Karpas-422 (cell line): ENCODE results near the gene DENND6A. TPM values are rescaled to one million over a fixed set of nuclear protein-coding genes. Genes with fewer than 3 reads are reported as not detected.
A peak's percentile ranks its signal among the peaks of the same experiment; 100 is the strongest.

Experiments
- DNase-seq: peaks from one replicate; pipeline ENCODE4 v3.0.0-alpha.2; 2015
- H2AFZ ChIP-seq: fragments of 200-600 bp; sonication (generic); 2 replicates; pipeline ENCODE4 v1.6.1; 2014; ENCODE audit warnings: antibody characterized with exemption, low read length, mixed read lengths
- H3K27ac ChIP-seq: fragments of 200-600 bp; sonication (generic); 2 replicates; pipeline ENCODE4 v1.5.1; 2014; ENCODE audit warnings: mild to moderate bottlenecking, low read length, moderate library complexity
- H3K27me3 ChIP-seq: fragments of 200-600 bp; sonication (generic); 2 replicates; pipeline ENCODE4 v1.6.1; 2014; ENCODE audit warnings: low read length, mixed read lengths
- H3K36me3 ChIP-seq: fragments of 200-600 bp; sonication (generic); 2 replicates; pipeline ENCODE4 v1.6.1; 2014; ENCODE audit warnings: low read length, mixed read lengths; ENCODE audit not compliant: insufficient read depth
- H3K4me1 ChIP-seq: fragments of 200-600 bp; sonication (generic); 2 replicates; pipeline ENCODE4 v1.6.1; 2014; ENCODE audit warnings: mild to moderate bottlenecking, low read length, mixed read lengths
- H3K4me2 ChIP-seq: fragments of 200-600 bp; sonication (generic); 2 replicates; pipeline ENCODE4 v1.6.1; 2014; ENCODE audit warnings: low read length, low read depth, mild to moderate bottlenecking; ENCODE audit not compliant: poor library complexity, severe bottlenecking
- H3K4me3 ChIP-seq: fragments of 200-600 bp; sonication (generic); 2 replicates; pipeline ENCODE4 v1.5.1; 2014; ENCODE audit warnings: mild to moderate bottlenecking, antibody characterized with exemption, low read length, mixed read lengths
- H3K79me2 ChIP-seq: fragments of 200-600 bp; sonication (generic); 2 replicates; pipeline ENCODE4 v1.6.1; 2014; ENCODE audit warnings: mild to moderate bottlenecking, low read length, mixed read lengths
- H3K9ac ChIP-seq: fragments of 200-600 bp; sonication (generic); 2 replicates; pipeline ENCODE4 v1.6.0; 2014; ENCODE audit warnings: low read length
- H3K9me2 ChIP-seq: fragments of 200-600 bp; sonication (generic), shearing (Covaris generic); replicated peaks from 2 replicates; pipeline ENCODE4 v1.6.0; 2014; ENCODE audit warnings: mild to moderate bottlenecking, low read length, moderate library complexity; ENCODE audit not compliant: insufficient read depth
- H3K9me3 ChIP-seq: fragments of 300-700, 200-600 bp; sonication (generic); 2 replicates; pipeline ENCODE4 v1.6.1; 2014; ENCODE audit warnings: low read length, mixed read lengths
- H4K20me1 ChIP-seq: fragments of 200-600 bp; sonication (generic); 2 replicates; pipeline ENCODE4 v1.6.1; 2014; ENCODE audit warnings: mild to moderate bottlenecking, antibody characterized with exemption, low read length, low read depth; ENCODE audit not compliant: insufficient read depth
- small RNA-seq: library from RNA; depleted of rRNA; stranded (forward); fragments of <200 nt; gene quantifications from one replicate; pipeline ENCODE3, GENCODE V24; 2014
- total RNA-seq: library from RNA; depleted of rRNA; stranded (reverse); fragments of >200 nt; shearing (Covaris generic); gene quantifications from 2 replicates; pipeline ENCODE4 v1.2.3, GENCODE V29; 2014; ENCODE audit warnings: low replicate concordance; rRNA removed

DENND6A gene
- total RNA-seq, 1 experiment from 2014 or later: 61.4 TPM

DNA sequence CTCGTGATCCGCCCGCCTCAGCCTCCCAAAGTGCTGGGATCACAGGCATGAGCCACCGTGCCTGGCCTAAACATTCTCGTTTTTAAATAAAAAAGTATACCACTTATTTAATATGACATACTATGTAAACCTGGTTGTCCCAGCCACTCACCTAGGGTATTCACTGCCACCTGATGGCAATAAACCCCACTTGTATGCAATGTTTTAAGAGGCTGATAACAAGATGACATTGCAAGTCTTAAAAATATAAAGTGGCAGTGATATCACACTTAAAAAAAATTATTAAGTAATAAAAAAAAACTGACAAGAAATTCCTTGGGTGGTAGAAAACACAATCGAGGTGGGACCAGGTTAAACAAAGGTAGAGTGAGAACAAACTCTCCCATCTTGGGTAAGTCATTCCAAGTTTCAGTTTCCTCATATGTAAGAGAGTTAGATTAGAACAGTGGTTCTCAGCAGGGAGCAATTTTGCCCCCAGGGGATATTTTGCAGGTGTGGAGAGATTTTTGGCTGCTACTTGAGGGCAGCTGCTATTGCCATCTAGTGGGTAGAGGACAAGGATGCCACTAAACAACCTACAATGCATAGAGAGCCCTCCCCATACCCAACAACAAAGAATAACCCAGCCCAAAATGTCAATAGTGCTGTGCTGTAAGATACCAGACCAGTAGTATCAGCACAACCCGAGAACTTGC, 110.3 kb downstream of the DENND6A start:
- DNase-seq: peak; percentile 77
- Histone ChIP-seq H3K9me2 (no peaks in the 10 kb centered on the region), H3K27me3 (no peaks in the 10 kb centered on the region), H3K4me2 (peak overlapping the region; percentile 23), H3K36me3 (peaks cover 44% of the 10 kb centered on the region), H3K27ac (peak overlapping the region; percentile 63), H3K9me3 (no peaks in the 10 kb centered on the region), H3K79me2 (peaks cover 98% of the 10 kb centered on the region), H4K20me1 (peaks cover 20% of the 10 kb centered on the region), H2AFZ (no peak overlapping the region), H3K4me1 (peaks cover 35% of the 10 kb centered on the region), H3K9ac (no peak overlapping the region), H3K4me3 (no peak overlapping the region)

DNA sequence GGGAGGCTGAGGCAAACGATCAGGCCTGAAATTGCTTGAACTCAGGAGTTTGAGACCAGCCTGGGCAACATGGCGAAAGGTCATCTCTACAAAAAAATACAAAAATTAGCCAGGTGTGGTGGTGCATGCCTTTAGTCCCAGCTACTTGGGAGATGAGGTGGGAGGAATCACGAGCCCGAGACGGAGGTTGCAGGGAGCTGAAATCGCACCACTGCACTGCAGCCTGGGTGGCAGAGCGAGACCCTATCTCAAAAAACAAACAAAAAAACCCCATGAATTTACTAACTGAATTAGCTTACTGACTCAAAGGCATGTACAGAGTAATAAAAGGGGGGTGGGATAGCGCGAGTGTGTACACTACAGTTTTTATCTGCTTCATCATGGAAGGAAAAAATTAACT, 115.1 kb downstream of the DENND6A start:
- Histone ChIP-seq H3K27me3 (no peaks in the 10 kb centered on the region), H2AFZ (no peak overlapping the region), H3K9me2 (no peaks in the 10 kb centered on the region), H3K79me2 (peaks cover 88% of the 10 kb centered on the region), H3K4me3 (no peak overlapping the region), H3K9me3 (no peaks in the 10 kb centered on the region), H3K36me3 (peaks cover 60% of the 10 kb centered on the region), H4K20me1 (peaks cover 2% of the 10 kb centered on the region; the same call in 1 of the 2 replicates), H3K9ac (no peak overlapping the region), H3K4me2 (no peak overlapping the region), H3K27ac (no peak overlapping the region), H3K4me1 (peaks cover 19% of the 10 kb centered on the region)
- DNase-seq: no peak

DNA sequence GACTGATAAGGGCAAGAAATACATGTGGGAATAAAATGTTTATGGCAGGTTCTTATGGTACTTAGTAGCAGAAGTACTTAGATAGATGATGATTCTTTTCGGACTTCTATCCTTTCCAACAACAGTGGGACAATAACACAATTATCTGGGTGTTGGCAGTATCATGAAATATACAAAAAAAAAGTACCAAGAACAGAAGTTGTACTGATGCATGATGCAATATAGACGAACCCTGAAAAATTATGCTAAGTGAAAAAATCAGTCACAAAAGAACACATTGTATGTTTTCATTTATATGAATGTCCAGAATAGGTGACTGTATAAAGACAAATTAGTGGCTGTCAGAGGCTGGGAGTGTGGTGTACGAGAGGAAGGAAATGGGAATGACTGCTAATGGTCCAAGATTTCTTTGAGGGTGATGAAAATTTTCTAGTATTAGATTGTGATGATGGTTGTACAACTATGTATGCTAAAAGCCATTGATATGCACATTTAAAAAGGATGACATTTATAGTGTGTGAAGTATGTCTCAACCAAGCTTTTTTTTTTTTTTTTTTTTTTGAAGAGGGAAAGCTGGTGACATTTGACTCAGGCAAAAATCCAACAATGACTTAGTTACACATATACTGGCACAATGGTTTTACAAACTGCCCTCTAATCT, 116.8 kb downstream of the DENND6A start:
- H3K27me3 ChIP-seq: no peaks in the 10 kb centered on the region
- no peak for DNase-seq
- no peak overlapping the region for H3K9ac ChIP-seq
- no peak overlapping the region for H3K4me2 ChIP-seq
- no peaks in the 10 kb centered on the region for H3K9me3 ChIP-seq
- peaks cover 61% of the 10 kb centered on the region for H3K36me3 ChIP-seq
- H3K4me3 ChIP-seq: no peak overlapping the region
- H4K20me1 ChIP-seq: no peaks in the 10 kb centered on the region
- H2AFZ ChIP-seq: no peak overlapping the region
- H3K9me2 ChIP-seq: no peaks in the 10 kb centered on the region
- peaks cover 83% of the 10 kb centered on the region for H3K79me2 ChIP-seq
- no peak overlapping the region for H3K27ac ChIP-seq
- peaks cover 5% of the 10 kb centered on the region for H3K4me1 ChIP-seq

Small RNAs within 50 kb of the gene (small RNA-seq; reads per million reads assigned to genes)
- gene RNU6ATAC26P: 0.12 reads per million

Other genes starting within 250 kb of the DENND6A start
- gene DNAH12, start 148.7 kb downstream of the DENND6A start, total RNA-seq: 0.43 TPM in 1 of 2 replicates, not detected in the other
- 27.7 and 28.5 TPM in 2 replicates for gene PDE12, start 136.8 kb downstream of the DENND6A start, total RNA-seq
- 40.2 and 69.7 TPM in 2 replicates for gene ARF4, start 95.7 kb downstream of the DENND6A start, total RNA-seq
- 44.8 and 63.6 TPM in 2 replicates for gene SLMAP, start 63.2 kb upstream of the DENND6A start, total RNA-seq